ENCODE data around the gene AKAP8. TPM values are rescaled to one million over a fixed set of nuclear protein-coding genes. Genes with fewer than 3 reads are reported as not detected.

The AKAP8 gene
- total and polyA plus RNA-seq, 2 donors: 18.0 to 25.4 TPM

DNA sequence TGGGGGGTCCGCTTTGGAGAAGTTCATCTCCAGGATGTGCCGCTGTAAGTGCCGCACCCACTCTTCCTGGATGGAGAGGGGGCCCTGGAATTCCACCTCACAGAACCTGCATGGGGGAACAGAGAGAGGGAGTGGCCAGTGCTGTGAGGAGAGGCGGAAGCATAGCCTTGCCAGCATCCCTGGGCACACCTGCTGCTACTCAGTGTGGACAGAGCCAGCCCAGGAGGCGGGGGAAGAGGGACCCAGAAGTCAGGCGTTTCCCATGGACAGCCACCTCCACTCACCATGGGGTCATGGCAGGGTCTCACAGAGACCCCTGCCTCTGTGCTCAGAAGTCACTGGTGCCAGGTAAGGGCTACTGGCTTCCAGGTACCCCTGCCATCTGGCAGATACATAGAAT lies 43.5 kb upstream of the AKAP8 start:
- Histone ChIP-seq H3K4me1 (ENCODE audit: control insufficient read depth in 2 of 2, insufficient read depth in 2 of 2, low read length in 2 of 2) (peaks cover 2 to 7% of the 10 kb centered on the region in 2 donors), H3K27ac (ENCODE audit: low read depth in 1 of 2, low read length in 1 of 2) (no peak overlapping the region), H3K4me3 (ENCODE audit: low read length in 2 of 2) (no peak overlapping the region), H3K36me3 (ENCODE audit: control insufficient read depth in 2 of 2, insufficient read depth in 2 of 2, low read length in 1 of 2) (peaks cover 61 to 65% of the 10 kb centered on the region in 2 donors), H3K27me3 (ENCODE audit: control insufficient read depth in 2 of 2, insufficient read depth in 1 of 2, low read length in 1 of 2) (no peaks in the 10 kb centered on the region), H3K9me3 (ENCODE audit: control insufficient read depth in 2 of 2, insufficient read depth in 1 of 2, low read length in 1 of 2) (peaks cover 5 to 10% of the 10 kb centered on the region in 2 donors)
- WGBS: 98% methylated on average over 6 of the region's 6 CpGs
- no peak for DNase-seq (ENCODE audit: low read depth in 6 of 9, low spot score in 9 of 9)

GRCh38 chr19:15422296-15423075 lies 42.9 kb upstream of the AKAP8 start:
- Histone ChIP-seq H3K27me3 (ENCODE audit: control insufficient read depth in 2 of 2, insufficient read depth in 1 of 2, low read length in 1 of 2) (no peaks in the 10 kb centered on the region), H3K4me1 (ENCODE audit: control insufficient read depth in 2 of 2, insufficient read depth in 2 of 2, low read length in 2 of 2) (peaks cover 7 to 10% of the 10 kb centered on the region in 2 donors), H3K9me3 (ENCODE audit: control insufficient read depth in 2 of 2, insufficient read depth in 1 of 2, low read length in 1 of 2) (peaks cover 5 to 10% of the 10 kb centered on the region in 2 donors), H3K36me3 (ENCODE audit: control insufficient read depth in 2 of 2, insufficient read depth in 2 of 2, low read length in 1 of 2) (peaks cover 55 to 58% of the 10 kb centered on the region in 2 donors), H3K4me3 (ENCODE audit: low read length in 2 of 2) (no peak overlapping the region), H3K27ac (ENCODE audit: low read depth in 1 of 2, low read length in 1 of 2) (no peak overlapping the region)
- no peak for DNase-seq (ENCODE audit: low read depth in 6 of 9, low spot score in 9 of 9)
- 95% methylated on average over 22 of the region's 22 CpGs for WGBS

GRCh38 chr19:15421721-15422260 lies 42.2 kb upstream of the AKAP8 start:
- 97% methylated on average over 15 of the region's 15 CpGs for WGBS
- H3K9me3 ChIP-seq (ENCODE audit: control insufficient read depth in 2 of 2, insufficient read depth in 1 of 2, low read length in 1 of 2): peaks cover 5 to 10% of the 10 kb centered on the region in 2 donors
- no peaks in the 10 kb centered on the region for H3K27me3 ChIP-seq (ENCODE audit: control insufficient read depth in 2 of 2, insufficient read depth in 1 of 2, low read length in 1 of 2)
- H3K4me1 ChIP-seq (ENCODE audit: control insufficient read depth in 2 of 2, insufficient read depth in 2 of 2, low read length in 2 of 2): peaks cover 12 to 17% of the 10 kb centered on the region in 2 donors
- peaks cover 48 to 51% of the 10 kb centered on the region in 2 donors for H3K36me3 ChIP-seq (ENCODE audit: control insufficient read depth in 2 of 2, insufficient read depth in 2 of 2, low read length in 1 of 2)
- H3K27ac ChIP-seq (ENCODE audit: low read depth in 1 of 2, low read length in 1 of 2): no peak overlapping the region
- DNase-seq (ENCODE audit: low read depth in 6 of 9, low spot score in 9 of 9): no peak
- H3K4me3 ChIP-seq (ENCODE audit: low read length in 2 of 2): no peak overlapping the region

DNA sequence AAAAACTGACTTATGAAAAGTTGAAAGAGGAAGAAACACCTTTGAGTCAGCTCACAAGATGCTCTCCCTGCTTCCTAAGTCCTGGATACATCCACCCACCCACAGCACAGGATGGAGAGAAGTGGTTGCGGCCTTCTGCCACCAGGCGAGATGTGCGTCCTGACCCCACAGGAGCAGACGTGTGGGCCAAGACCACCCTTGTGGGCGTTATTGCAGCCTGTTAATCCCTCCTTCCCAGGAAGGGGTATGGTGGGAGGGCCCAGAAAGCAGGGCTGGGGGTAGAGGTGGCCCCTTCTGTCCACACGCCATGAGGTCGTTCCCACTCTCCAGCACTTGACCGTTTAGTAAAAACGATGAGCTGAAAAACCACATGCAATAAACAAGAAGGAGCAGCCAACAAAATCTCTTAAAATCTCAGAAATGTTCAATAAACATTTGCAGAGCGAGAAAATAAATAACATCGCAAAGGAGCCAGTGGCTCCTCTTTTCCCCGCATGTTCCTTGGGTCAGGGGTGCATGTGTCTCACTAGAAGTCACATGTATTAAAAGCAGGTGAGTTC lies 41.6 kb upstream of the AKAP8 start:
- Histone ChIP-seq H3K27me3 (ENCODE audit: control insufficient read depth in 2 of 2, insufficient read depth in 1 of 2, low read length in 1 of 2) (no peaks in the 10 kb centered on the region), H3K4me3 (ENCODE audit: low read length in 2 of 2) (no peak overlapping the region), H3K9me3 (ENCODE audit: control insufficient read depth in 2 of 2, insufficient read depth in 1 of 2, low read length in 1 of 2) (peaks cover 5 to 10% of the 10 kb centered on the region in 2 donors), H3K36me3 (ENCODE audit: control insufficient read depth in 2 of 2, insufficient read depth in 2 of 2, low read length in 1 of 2) (peaks cover 45% of the 10 kb centered on the region in 2 donors), H3K4me1 (ENCODE audit: control insufficient read depth in 2 of 2, insufficient read depth in 2 of 2, low read length in 2 of 2) (peaks cover 16 to 17% of the 10 kb centered on the region in 2 donors), H3K27ac (ENCODE audit: low read depth in 1 of 2, low read length in 1 of 2) (no peak overlapping the region)
- no peak for DNase-seq (ENCODE audit: low read depth in 6 of 9, low spot score in 9 of 9)
- WGBS: 96% methylated on average over 12 of the region's 12 CpGs

DNA sequence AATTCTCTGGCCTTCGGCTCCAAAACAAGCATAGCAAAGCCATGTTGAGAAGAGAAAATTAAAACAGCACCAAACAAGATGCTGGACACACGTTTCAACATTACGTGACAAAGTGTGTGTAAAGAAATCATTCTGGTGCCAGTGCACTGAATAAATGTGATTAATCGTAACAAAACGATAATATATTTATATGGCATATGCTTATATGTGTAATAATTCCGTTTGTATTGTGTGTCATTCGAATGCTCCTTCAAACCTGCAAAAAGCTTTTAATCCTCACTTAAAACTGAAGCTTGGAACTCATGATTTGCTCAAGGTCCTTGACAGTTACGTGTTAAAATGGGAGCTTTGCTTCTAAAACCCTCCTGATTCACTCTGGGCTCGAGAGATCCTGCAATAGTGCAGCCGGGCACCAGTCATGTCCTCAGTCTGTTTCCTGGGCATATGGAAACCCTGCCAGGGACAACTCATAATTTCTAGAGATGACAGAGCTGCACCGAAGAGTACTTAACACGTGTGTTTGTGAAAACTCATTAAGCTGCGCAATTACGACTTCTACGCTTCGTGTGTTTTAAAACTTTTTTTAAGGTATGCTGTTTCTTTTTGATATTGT lies 39.9 kb upstream of the AKAP8 start:
- H3K4me3 ChIP-seq (ENCODE audit: low read length in 2 of 2): peak overlapping the region in 1 of 2 donors; percentile 99
- peaks cover 16 to 17% of the 10 kb centered on the region in 2 donors for H3K4me1 ChIP-seq (ENCODE audit: control insufficient read depth in 2 of 2, insufficient read depth in 2 of 2, low read length in 2 of 2)
- peaks cover 5 to 10% of the 10 kb centered on the region in 2 donors for H3K9me3 ChIP-seq (ENCODE audit: control insufficient read depth in 2 of 2, insufficient read depth in 1 of 2, low read length in 1 of 2)
- WGBS: 51% methylated on average over 16 of the region's 16 CpGs
- H3K36me3 ChIP-seq (ENCODE audit: control insufficient read depth in 2 of 2, insufficient read depth in 2 of 2, low read length in 1 of 2): peaks cover 34 to 41% of the 10 kb centered on the region in 2 donors
- peak overlapping the region in 1 of 2 donors; percentile 20 for H3K27ac ChIP-seq (ENCODE audit: low read depth in 1 of 2, low read length in 1 of 2)
- no peak for DNase-seq (ENCODE audit: low read depth in 6 of 9, low spot score in 9 of 9)
- no peaks in the 10 kb centered on the region for H3K27me3 ChIP-seq (ENCODE audit: control insufficient read depth in 2 of 2, insufficient read depth in 1 of 2, low read length in 1 of 2)

DNA sequence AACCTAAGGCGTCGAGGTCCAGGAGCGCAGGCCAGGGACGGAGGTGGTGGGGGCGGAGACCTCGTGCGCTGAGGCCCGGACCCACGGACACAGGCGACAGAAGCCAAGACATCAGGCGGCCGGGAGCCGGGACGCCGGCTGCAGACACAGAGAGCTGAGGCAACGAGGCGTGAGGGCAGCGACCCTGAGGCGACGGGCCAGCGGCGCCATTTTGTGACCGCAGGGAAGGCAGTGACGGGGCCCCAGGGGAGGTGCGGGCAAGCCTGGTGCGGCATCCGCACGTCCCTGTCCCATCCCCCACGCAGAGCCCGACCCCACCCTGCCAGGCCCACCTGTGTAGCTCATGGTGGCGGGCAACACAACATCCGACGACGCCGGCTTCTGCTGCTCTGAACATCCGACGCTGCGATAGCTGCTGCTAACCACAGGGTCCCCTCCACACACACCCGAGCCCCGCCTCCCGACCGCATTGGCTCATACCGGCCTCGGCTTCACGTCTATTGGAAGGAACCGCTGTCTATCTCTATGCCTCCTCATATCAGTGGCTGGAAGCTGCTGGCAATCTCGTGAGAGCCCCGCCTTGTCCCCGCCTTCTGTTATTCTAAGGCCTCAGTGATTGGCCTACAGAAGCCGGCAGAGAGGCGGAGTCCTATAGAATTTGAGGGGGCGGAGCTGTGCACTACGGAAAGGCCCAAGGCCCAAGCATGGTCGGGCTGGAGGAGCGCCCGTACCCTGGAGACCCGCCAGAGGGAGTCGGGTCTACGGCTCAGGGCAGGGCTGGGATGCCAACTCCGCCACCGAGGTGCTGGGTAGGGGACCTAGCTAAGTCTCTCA lies 39.2 kb upstream of the AKAP8 start, which contains the start of gene AKAP8L:
Gene AKAP8L (minus strand): TSS at position 410 of the 834 bp plus-strand sequence. CDS start 65 bp downstream, at position 345.
- Histone ChIP-seq H3K4me3 (ENCODE audit: low read length in 2 of 2) (peak within 1 kb of the TSS; percentile 99), H3K36me3 (ENCODE audit: control insufficient read depth in 2 of 2, insufficient read depth in 2 of 2, low read length in 1 of 2) (peaks cover 27 to 35% of the 10 kb centered on the region in 2 donors), H3K27ac (ENCODE audit: low read depth in 1 of 2, low read length in 1 of 2) (peak within 1 kb of the TSS; percentile 89 to 95), H3K4me1 (ENCODE audit: control insufficient read depth in 2 of 2, insufficient read depth in 2 of 2, low read length in 2 of 2) (peaks cover 17 to 21% of the 10 kb centered on the region in 2 donors), H3K27me3 (ENCODE audit: control insufficient read depth in 2 of 2, insufficient read depth in 1 of 2, low read length in 1 of 2) (no peaks in the 10 kb centered on the region), H3K9me3 (ENCODE audit: control insufficient read depth in 2 of 2, insufficient read depth in 1 of 2, low read length in 1 of 2) (peaks cover 5 to 7% of the 10 kb centered on the region in 2 donors)
- WGBS: under 1% methylated on average over 61 of the region's 61 CpGs
- DNase-seq (ENCODE audit: low read depth in 6 of 9, low spot score in 9 of 9): peak; percentile 99 to 100 (median 100)

DNA sequence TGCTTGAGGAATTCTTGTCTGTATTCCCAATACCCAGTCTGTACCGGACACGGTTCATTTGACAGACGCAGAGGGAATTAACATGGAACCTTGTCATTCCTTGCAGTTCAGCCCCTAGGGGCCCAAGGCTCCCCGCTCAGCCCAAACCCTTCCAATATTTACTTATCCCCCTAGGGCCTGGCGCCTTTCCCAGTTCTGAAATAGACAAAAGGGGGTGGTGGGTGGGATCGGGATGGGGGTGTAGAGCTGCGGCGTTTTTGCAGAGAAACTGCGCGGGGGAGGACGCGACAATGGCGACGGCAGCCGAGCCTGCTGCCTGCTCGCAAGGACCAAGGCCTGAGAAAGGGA lies 38.6 kb upstream of the AKAP8 start:
- under 1% methylated on average over 16 of the region's 16 CpGs for WGBS

DNA sequence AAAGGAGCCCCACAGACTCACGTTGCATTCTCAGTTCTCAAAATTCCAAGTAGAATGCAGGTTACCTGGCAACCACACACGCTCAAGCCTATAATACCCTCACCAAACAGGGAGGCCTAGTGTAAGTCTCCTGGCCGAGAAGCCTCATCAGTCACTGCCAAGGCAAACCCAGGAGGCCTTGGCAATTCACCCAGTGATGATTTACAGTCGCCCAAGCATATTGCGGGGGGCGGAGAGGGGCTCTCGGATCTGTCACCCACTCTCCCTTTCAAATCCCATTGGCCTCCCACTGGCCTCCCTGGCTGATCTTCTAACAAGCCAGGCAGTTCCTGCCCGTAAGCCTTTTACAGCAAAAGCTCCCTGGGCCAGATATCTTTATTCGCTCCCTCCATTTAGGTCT lies 38.1 kb upstream of the AKAP8 start:
- Histone ChIP-seq H3K4me3 (ENCODE audit: low read length in 2 of 2) (peak overlapping the region; percentile 99), H3K9me3 (ENCODE audit: control insufficient read depth in 2 of 2, insufficient read depth in 1 of 2, low read length in 1 of 2) (no peaks in the 10 kb centered on the region), H3K4me1 (ENCODE audit: control insufficient read depth in 2 of 2, insufficient read depth in 2 of 2, low read length in 2 of 2) (peaks cover 26 to 32% of the 10 kb centered on the region in 2 donors), H3K27me3 (ENCODE audit: control insufficient read depth in 2 of 2, insufficient read depth in 1 of 2, low read length in 1 of 2) (no peaks in the 10 kb centered on the region), H3K27ac (ENCODE audit: low read depth in 1 of 2, low read length in 1 of 2) (peak overlapping the region in 1 of 2 donors; percentile 89), H3K36me3 (ENCODE audit: control insufficient read depth in 2 of 2, insufficient read depth in 2 of 2, low read length in 1 of 2) (peaks cover 19 to 24% of the 10 kb centered on the region in 2 donors)
- no peak for DNase-seq (ENCODE audit: low read depth in 6 of 9, low spot score in 9 of 9)
- WGBS: 27% methylated on average over 9 of the region's 9 CpGs

More for the DNA sequence above, 38.6 kb upstream of the AKAP8 start:
- Histone ChIP-seq H3K27me3 (ENCODE audit: control insufficient read depth in 2 of 2, insufficient read depth in 1 of 2, low read length in 1 of 2) (no peaks in the 10 kb centered on the region), H3K36me3 (ENCODE audit: control insufficient read depth in 2 of 2, insufficient read depth in 2 of 2, low read length in 1 of 2) (peaks cover 24 to 29% of the 10 kb centered on the region in 2 donors), H3K4me1 (ENCODE audit: control insufficient read depth in 2 of 2, insufficient read depth in 2 of 2, low read length in 2 of 2) (peaks cover 22 to 27% of the 10 kb centered on the region in 2 donors), H3K9me3 (ENCODE audit: control insufficient read depth in 2 of 2, insufficient read depth in 1 of 2, low read length in 1 of 2) (peaks cover 3% of the 10 kb centered on the region in 2 donors), H3K4me3 (ENCODE audit: low read length in 2 of 2) (peak overlapping the region; percentile 99), H3K27ac (ENCODE audit: low read depth in 1 of 2, low read length in 1 of 2) (peak overlapping the region; percentile 89 to 95)
- peak in 2 of 9 donors; percentile 24 to 31 for DNase-seq (ENCODE audit: low read depth in 6 of 9, low spot score in 9 of 9)

Measured in thymus (tissue), 11 donors.